Right renal pelvis (tissue), 4 donors: ENCODE data around the gene RPRD1B. TPM values are rescaled to one million over a fixed set of nuclear protein-coding genes. Genes with fewer than 3 reads are reported as not detected.
"Not testable (repeated sequence)": the region's sequence is repeated elsewhere in the genome, so short reads cannot be mapped to it uniquely, and the experiment has no call there.

Experiments
- DNase-seq, 4 donors: peaks; one replicate each; pipeline ENCODE4 v3.0.0-alpha.2; 2013; ENCODE audit warnings: low read depth in 4 of 4, low spot score in 3 of 4, missing footprints in 1 of 4
- polyA plus RNA-seq, 4 donors: library from polyadenylated mRNA; unstranded; fragments of 120-200 nt; gene quantifications; one replicate each; pipeline ENCODE4 v1.2.1, GENCODE V29; 2013; ENCODE audit not compliant: insufficient read length in 4 of 4

The RPRD1B gene
- polyA plus RNA-seq, 4 donors = 34.3 to 42.6 (median 39.3) TPM

- no peak for DNase-seq
Measured at GRCh38 chr20:38095017-38095686, 61.6 kb downstream of the RPRD1B start.

GRCh38 chr20:38098952-38099351 is 65.4 kb downstream of the RPRD1B start:
- no peak for DNase-seq

GRCh38 chr20:38102206-38102605 is 68.7 kb downstream of the RPRD1B start:
- not testable (repeated sequence) for DNase-seq

- DNase-seq = no peak
Measured at GRCh38 chr20:38104285-38104684, 70.7 kb downstream of the RPRD1B start.

- DNase-seq = no peak
Measured at GRCh38 chr20:38106461-38106860, 72.9 kb downstream of the RPRD1B start.

- not testable (repeated sequence) for DNase-seq
Measured at GRCh38 chr20:38107386-38107785, 73.8 kb downstream of the RPRD1B start.

- DNase-seq = not testable (repeated sequence)
Measured at GRCh38 chr20:38107916-38108315, 74.4 kb downstream of the RPRD1B start.

GRCh38 chr20:38108438-38108985 is 75.0 kb downstream of the RPRD1B start:
- no peak for DNase-seq

- peak in 1 of 4 donors; percentile 52 for DNase-seq
Measured at GRCh38 chr20:38108986-38109541, 75.5 kb downstream of the RPRD1B start.

- no peak for DNase-seq
Measured at GRCh38 chr20:38109591-38110524, 76.3 kb downstream of the RPRD1B start.

GRCh38 chr20:38110525-38111178 is 77.1 kb downstream of the RPRD1B start:
- no peak for DNase-seq

GRCh38 chr20:38111366-38112232 is 78.1 kb downstream of the RPRD1B start:
- DNase-seq = no peak

- DNase-seq = no peak
Measured at GRCh38 chr20:38112261-38112929, 78.8 kb downstream of the RPRD1B start.

- no peak for DNase-seq
Measured at GRCh38 chr20:38112930-38113294, 79.4 kb downstream of the RPRD1B start.

- DNase-seq = no peak
Measured at GRCh38 chr20:38113401-38114325, 80.1 kb downstream of the RPRD1B start.

GRCh38 chr20:38114353-38114791 is 80.8 kb downstream of the RPRD1B start:
- DNase-seq = no peak

GRCh38 chr20:38115205-38115604 is 81.7 kb downstream of the RPRD1B start:
- DNase-seq = no peak

- no peak for DNase-seq
Measured at GRCh38 chr20:38115896-38116295, 82.3 kb downstream of the RPRD1B start.
